ENCODE data around the gene UGT1A5.
"Not testable (repeated sequence)": the region's sequence is repeated elsewhere in the genome, so short reads cannot be mapped to it uniquely, and the experiment has no call there.

UGT1A5 gene

GRCh38 chr2:233746475-233747282 is 34.0 kb downstream of the UGT1A5 start:
- DNase-seq, result no peak

GRCh38 chr2:233747283-233747544 is 34.5 kb downstream of the UGT1A5 start:
- DNase-seq, result no peak

- DNase-seq, result not testable (repeated sequence)
These were observed 38.0 kb downstream of the UGT1A5 start for GRCh38 chr2:233750689-233751088.

- not testable (repeated sequence) for DNase-seq
These were observed 38.7 kb downstream of the UGT1A5 start for GRCh38 chr2:233751212-233752009.

- no peak for DNase-seq
These were observed 42.3 kb downstream of the UGT1A5 start for GRCh38 chr2:233754872-233755611.

- no peak for DNase-seq
These were observed 43.8 kb downstream of the UGT1A5 start for GRCh38 chr2:233756429-233757081.

- DNase-seq, result no peak
These were observed 45.4 kb downstream of the UGT1A5 start for GRCh38 chr2:233758141-233758540.

GRCh38 chr2:233758849-233759248 is 46.1 kb downstream of the UGT1A5 start:
- no peak for DNase-seq

- DNase-seq, result no peak
These were observed 47.3 kb downstream of the UGT1A5 start, which contains the start of gene UGT1A1 for GRCh38 chr2:233760043-233760442. Gene UGT1A1, plus strand, starts transcription at chr2:233760270. Its CDS starts 18 bp downstream, at chr2:233760288.

GRCh38 chr2:233761040-233761769 is 48.5 kb downstream of the UGT1A5 start:
- DNase-seq, result no peak

GRCh38 chr2:233764264-233764663 is 51.6 kb downstream of the UGT1A5 start:
- DNase-seq, result no peak

- no peak for DNase-seq
These were observed 52.1 kb downstream of the UGT1A5 start for GRCh38 chr2:233764761-233765160.

- no peak for DNase-seq
These were observed 53.7 kb downstream of the UGT1A5 start for GRCh38 chr2:233766416-233766815.

GRCh38 chr2:233768076-233768475 is 55.4 kb downstream of the UGT1A5 start:
- DNase-seq, result no peak

GRCh38 chr2:233769260-233769659 is 56.6 kb downstream of the UGT1A5 start:
- DNase-seq, result no peak

- DNase-seq, result no peak
These were observed 59.4 kb downstream of the UGT1A5 start for GRCh38 chr2:233772153-233772552.

- no peak for DNase-seq
These were observed 59.9 kb downstream of the UGT1A5 start for GRCh38 chr2:233772583-233772982.

- DNase-seq, result no peak
These were observed 61.1 kb downstream of the UGT1A5 start for GRCh38 chr2:233773854-233774253.

GRCh38 chr2:233775414-233775813 is 62.7 kb downstream of the UGT1A5 start:
- no peak for DNase-seq

GRCh38 chr2:233778030-233778429 is 65.3 kb downstream of the UGT1A5 start, which contains the start of gene MROH2A:
Gene MROH2A, plus strand, starts transcription at chr2:233778330. Its CDS starts 1,029 bp downstream, at chr2:233779359.
- DNase-seq, result no peak

- no peak for DNase-seq
These were observed 67.0 kb downstream of the UGT1A5 start for GRCh38 chr2:233779722-233780121.

GRCh38 chr2:233780771-233781170 is 68.1 kb downstream of the UGT1A5 start:
- no peak for DNase-seq

All from activated CD4-positive, alpha-beta T cell treated with anti-CD3 and anti-CD28 coated beads, Interleukin-2, amount 50 U/mL, for 4 hours (primary cell).